ENCODE measurements around the gene CPTP. TPM values are rescaled to one million over a fixed set of nuclear protein-coding genes. Genes with fewer than 3 reads are reported as not detected.

The CPTP gene
- total and polyA plus RNA-seq, 4 donors = 7.9 to 45.1 (median 22.5) TPM

GRCh38 chr1:1286313-1287261 lies 38.0 kb upstream of the CPTP start:
- Histone ChIP-seq H3K4me1 (ENCODE audit: control insufficient read depth in 4 of 4, insufficient read depth in 4 of 4, low read length in 3 of 4) (peaks cover 4 to 22% (median 14%) of the 10 kb centered on the region in 4 donors), H3K4me3 (ENCODE audit: low read depth in 1 of 3, low read length in 3 of 3) (no peak overlapping the region), H3K9ac (ENCODE audit: low read depth in 1 of 2, low read length in 2 of 2) (no peak overlapping the region), H3K27ac (ENCODE audit: low read depth in 1 of 2, low read length in 2 of 2) (no peak overlapping the region), H3K9me3 (ENCODE audit: control insufficient read depth in 4 of 4, low read length in 3 of 4) (no peaks in the 10 kb centered on the region), H3K36me3 (ENCODE audit: control insufficient read depth in 4 of 4, insufficient read depth in 3 of 4, low read depth in 1 of 4, low read length in 3 of 4) (no peaks in the 10 kb centered on the region), H3K27me3 (ENCODE audit: control insufficient read depth in 4 of 4, insufficient read depth in 4 of 4, low read length in 3 of 4) (no peaks in the 10 kb centered on the region)
- no peak for DNase-seq (ENCODE audit: low spot score)
- 73% methylated on average over 50 of the region's 50 CpGs for WGBS
- TF ChIP-seq CTCF (IDR thresholded peaks at IDR 0.05; ENCODE audit: low read depth, low read length, missing input control) (no peak), YY1 (IDR thresholded peaks at IDR 0.05) (no peak), SP1 (IDR thresholded peaks at IDR 0.05) (no peak), ZBTB33 (IDR thresholded peaks at IDR 0.05) (no peak), REST (IDR thresholded peaks at IDR 0.05) (no peak), NR2F2 (IDR thresholded peaks at IDR 0.05) (no peak), ATF3 (IDR thresholded peaks at IDR 0.05) (no peak), EGR1 (IDR thresholded peaks at IDR 0.05; ENCODE audit: low read depth in 2 of 2) (no peak), TAF1 (conservative IDR thresholded peaks at IDR 0.05) (no peak), RXRA (IDR thresholded peaks at IDR 0.05) (no peak), FOXA1 (IDR thresholded peaks at IDR 0.05) (no peak), HNF4G (IDR thresholded peaks at IDR 0.05) (no peak), RAD21 (IDR thresholded peaks at IDR 0.05) (no peak), JUND (IDR thresholded peaks at IDR 0.05) (no peak), MAX (IDR thresholded peaks at IDR 0.05) (no peak), HNF4A (conservative IDR thresholded peaks at IDR 0.05) (no peak), GABPA (IDR thresholded peaks at IDR 0.05 in 1 of 2, conservative IDR thresholded peaks at IDR 0.05 in 1 of 2) (no peak), FOXA2 (IDR thresholded peaks at IDR 0.05) (no peak)
